Activated effector memory CD4-positive, alpha-beta T cell treated with anti-CD3 and anti-CD28 coated beads, Interleukin-2, amount 50 U/mL, for 16 hours (primary cell): ENCODE results near the gene SPTLC2.
A peak's percentile ranks its signal among the peaks of the same experiment; 100 is the strongest.

Experiments used
- DNase-seq: peaks from one replicate; pipeline ENCODE4 v3.0.0-alpha.2; 2020

Gene SPTLC2

DNA sequence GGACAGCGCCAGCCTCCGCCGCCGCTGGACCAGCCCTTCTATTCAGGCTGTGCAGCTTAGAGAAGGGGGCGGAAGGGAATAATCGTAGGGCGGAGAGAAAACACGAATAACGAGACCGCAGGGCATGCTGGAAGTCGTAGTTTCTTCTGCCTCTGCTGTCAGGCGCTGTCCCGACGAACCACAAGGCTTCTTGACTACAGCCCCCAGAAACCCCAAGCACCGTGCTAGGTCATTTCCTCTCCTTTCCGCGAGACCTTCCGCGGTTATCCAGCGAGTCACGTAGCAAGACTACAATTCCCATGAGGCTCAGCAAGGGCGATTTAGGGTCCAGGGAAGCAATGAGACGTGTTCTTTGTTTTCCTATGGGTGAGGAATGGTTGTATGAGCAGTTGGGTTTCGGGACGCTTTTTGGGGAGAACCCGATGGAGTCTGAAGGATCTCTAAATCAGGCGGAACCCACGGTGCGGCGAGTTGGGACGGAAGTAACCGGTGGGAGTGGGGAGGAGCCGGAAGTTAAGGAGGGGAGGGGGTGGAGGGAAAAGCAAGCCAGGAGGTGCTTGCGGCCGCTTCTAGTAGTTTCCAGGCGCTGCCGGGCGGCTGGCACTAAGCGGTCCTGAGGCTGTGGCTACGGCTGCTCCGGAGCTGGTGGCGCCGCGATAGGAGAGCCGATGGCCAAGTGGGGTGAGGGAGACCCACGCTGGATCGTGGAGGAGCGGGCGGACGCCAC lies 158.8 kb downstream of the SPTLC2 start, which contains the start of the genes AHSA1 and VIPAS39:
Gene AHSA1 (plus strand): TSS at position 572 of the 727 bp plus-strand sequence. CDS start 97 bp downstream, at position 669.
Gene VIPAS39 (minus strand): TSS at position 80 of the 727 bp plus-strand sequence. CDS start 3,499 bp downstream, outside the sequence.
- DNase-seq = peak; percentile 97

- DNase-seq = no peak
These were observed 159.3 kb downstream of the SPTLC2 start for GRCh38 chr14:77457115-77457521.
